NCI-H2107 treated with DMSO at 0.1 percent for 48 hours (cell line): ENCODE results near the gene ZNF672.
"Not testable (repeated sequence)": the region's sequence is repeated elsewhere in the genome, so short reads cannot be mapped to it uniquely, and the experiment has no call there.

Experiments
- DNase-seq: peaks from one replicate; lab custom pipeline; 2025; ENCODE audit not compliant: unreplicated experiment; lab: John Stamatoyannopoulos, UW

Gene ZNF672

GRCh38 chr1:248884632-248885295 lies 46.7 kb downstream of the ZNF672 start:
- DNase-seq: no peak

- DNase-seq: no peak
Observed at GRCh38 chr1:248885646-248886045, 47.6 kb downstream of the ZNF672 start.

- DNase-seq: no peak
Observed at GRCh38 chr1:248886237-248886895, 48.3 kb downstream of the ZNF672 start.

GRCh38 chr1:248889914-248890243 lies 51.9 kb downstream of the ZNF672 start:
- not testable (repeated sequence) for DNase-seq

- DNase-seq: no peak
Observed at GRCh38 chr1:248890549-248891498, 52.8 kb downstream of the ZNF672 start.

- no peak for DNase-seq
Observed at GRCh38 chr1:248891758-248892157, 53.7 kb downstream of the ZNF672 start.

GRCh38 chr1:248892590-248892989 lies 54.6 kb downstream of the ZNF672 start:
- DNase-seq: no peak

GRCh38 chr1:248894837-248895236 lies 56.8 kb downstream of the ZNF672 start:
- DNase-seq: no peak

- no peak for DNase-seq
Observed at GRCh38 chr1:248897412-248898337, 59.7 kb downstream of the ZNF672 start.
